Stimulated activated CD4-positive, alpha-beta T cell treated with anti-CD3 and anti-CD28 coated beads, TNF-alpha, amount 100 ng/mL, for 4 hours (primary cell): Measurements from ENCODE around the gene PYGL.
"Not testable (repeated sequence)": the region's sequence is repeated elsewhere in the genome, so short reads cannot be mapped to it uniquely, and the experiment has no call there.

Experiments used
- DNase-seq, 3 experiments: peaks; one replicate each; pipeline ENCODE4 v3.0.0-alpha.2; 2020; ENCODE audit warnings: low read depth in 3 of 3

The PYGL gene

DNA sequence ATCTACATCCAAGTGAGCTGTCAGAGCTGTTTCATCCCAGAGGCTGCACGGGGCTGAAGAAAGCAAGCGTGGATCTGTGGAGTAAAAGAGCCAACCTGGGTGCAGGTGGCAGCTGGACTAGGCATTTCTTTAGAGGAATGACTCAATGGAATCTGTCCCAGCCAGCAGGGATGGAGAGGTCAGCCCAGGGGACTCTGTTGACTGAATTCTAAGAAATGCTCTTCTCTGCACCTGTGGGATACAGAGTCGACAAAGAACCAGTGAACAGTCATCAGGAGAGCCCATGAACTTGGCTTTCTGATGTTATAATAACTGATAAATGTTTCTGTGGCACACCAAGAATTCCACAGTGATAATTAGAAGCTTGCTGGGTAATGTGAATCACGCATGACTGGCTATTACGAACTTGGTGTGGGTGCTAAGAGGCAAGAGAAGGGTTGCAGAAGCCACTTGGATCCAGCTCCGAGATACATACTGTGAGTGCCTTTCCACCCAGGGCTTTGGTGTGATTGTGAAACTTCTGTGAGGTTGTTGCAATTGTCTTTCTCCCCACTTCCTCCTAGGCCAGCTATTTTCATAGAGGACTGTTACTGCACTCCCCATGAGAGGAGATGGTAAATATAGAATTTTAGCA, 16.2 kb downstream of the PYGL start:
- no peak for DNase-seq

DNA sequence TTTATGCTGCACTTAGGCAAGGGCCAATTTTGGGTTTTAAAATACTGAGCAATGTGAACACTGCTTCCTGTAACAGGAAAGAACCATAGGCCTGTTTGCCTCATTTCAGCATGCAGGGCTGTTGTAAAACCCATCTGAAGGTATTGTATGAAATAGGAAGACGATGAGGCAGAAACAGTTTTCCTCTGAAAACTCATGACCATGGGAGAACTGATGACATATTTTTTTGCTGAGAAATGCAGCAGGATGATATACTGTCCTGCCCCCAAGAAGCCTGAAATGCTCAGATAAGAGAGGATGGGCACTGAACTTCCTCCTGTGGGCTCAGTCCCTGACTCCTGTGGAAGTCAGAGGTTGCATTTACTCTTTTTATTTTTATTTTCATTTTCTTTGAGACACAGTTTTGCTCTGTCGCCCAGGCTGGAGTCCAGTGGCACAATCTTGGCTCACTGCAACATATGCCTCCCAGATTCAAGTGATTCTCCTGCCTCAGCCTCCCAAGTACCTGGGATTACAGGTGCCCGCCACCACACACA, 17.4 kb downstream of the PYGL start:
- DNase-seq: no peak

DNA sequence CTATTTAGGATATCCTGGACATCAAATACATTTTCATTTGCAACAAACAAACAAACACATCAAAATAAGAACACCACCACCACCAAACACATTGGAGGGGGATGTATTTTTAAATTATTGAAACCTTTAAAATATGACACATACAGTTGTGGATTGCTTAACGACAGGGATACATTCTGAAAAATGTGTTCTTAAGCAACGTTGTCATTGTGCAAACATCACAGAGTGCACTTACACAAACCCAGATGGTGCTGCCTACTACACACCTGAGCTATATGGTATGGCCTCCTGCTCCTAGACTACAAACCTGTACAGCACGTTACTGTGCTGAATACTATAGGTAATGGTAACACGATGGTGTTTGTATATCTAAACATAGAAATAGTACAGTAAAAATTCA, 19.4 kb downstream of the PYGL start:
- no peak for DNase-seq

DNA sequence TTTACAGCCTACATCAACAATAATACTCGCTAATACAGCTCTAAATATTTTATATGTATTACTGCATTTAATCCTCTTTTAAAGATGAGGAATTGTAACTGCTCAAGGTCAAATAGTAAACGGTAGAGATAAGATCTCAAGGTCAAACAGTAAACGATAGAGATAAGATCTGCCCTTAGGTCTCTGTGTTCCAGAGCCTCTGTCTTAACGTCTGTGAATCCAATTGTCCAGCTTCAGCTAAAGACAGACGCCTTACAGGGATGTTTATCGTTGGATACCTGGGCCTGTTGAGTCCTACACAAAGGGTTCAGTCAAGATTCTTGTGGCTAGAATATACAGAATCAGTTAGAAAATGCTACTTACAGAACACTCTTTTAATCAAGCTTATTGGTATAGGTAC, 20.0 kb downstream of the PYGL start:
- DNase-seq: no peak

DNA sequence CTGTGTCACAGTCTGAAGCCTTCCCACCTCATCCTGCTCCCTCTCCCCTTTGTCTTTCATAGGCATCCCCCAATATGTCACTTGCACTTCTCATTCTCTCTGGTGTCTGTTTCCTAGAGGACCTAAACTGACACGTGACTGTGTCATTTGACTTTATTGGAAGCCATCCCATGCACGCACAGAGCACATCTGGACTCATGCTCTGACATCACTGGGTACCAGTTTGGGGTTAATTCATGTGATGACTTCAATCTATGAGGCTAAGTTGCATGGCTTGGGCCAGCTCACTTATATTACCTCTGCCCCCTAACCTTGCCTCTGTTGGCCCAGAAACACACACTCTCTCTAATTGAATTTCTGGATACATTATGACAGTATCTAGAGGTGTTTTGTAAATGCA, 21.5 kb downstream of the PYGL start:
- DNase-seq: no peak

DNA sequence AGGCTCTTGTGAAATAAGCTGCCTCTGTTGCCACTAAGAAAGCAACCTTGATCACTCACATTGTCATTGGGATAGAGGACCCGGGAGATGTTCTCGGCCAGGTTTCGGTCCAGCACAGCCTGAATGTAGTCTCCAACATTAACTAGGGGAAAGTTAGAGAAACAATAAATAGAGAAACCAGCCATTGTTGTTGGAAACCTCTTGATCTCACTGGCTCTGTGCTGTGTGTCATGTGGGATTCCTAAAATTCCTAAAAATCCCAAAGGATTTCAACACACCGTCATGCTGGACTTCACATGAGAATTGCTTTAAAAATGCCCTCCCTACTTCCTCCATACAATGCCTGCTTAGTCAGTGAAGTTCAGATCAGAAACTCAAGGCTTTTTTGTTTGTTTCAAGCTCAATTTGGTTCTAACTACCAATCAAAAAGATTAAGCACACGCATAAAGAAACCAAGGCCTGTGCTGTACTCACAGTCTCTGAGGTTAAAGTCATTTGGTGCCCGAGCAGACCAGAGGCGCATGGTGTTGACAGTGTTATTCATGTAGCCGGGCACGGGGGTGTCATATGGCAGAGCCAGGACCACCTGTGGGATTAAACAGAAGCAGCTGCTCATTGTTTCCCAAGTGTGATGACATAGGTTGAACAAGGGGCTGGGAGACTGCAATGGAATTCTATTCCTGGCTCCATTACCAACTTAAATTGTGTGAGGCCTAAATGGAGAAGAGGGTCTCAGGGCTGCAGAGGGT, 23.6 kb downstream of the PYGL start:
- no peak for DNase-seq

DNA sequence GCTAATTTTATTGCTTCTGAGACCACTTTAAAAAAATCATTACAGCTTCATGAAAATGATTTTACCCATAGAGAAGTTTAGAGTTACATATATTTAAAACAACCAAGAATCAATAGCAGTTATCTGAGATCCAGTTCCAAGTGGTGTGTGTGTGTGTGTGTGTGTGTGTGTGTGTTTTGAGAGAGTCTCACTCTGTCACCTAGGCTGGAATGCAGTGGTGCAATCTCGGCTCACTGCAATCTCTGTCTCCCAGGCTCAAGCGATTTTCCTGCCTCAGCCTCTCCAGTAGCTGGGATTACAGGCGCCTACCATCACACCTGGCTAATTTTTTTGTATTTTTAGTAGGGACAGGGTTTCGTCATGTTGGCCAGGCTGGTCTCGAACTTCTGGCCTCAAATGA, 24.8 kb downstream of the PYGL start:
- DNase-seq: not testable (repeated sequence)

DNA sequence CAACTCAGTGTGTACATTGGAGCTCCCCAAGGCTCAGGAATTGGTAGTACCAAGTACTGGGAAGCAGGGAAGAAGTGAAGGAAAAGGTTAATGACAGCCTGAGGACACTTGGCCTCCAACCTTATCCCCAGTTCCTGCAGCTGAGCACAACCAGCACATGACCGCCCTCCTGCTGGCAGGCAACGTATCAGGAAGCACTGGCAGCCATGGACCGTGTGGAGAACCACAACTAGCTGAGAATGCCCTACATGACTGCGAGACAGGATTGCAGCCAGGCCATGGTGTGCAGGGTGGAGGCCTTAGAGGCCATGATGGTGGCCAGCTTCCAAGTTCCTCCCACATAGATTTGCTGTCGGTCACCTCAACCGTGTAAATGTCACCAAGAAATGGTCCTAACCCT, 26.8 kb downstream of the PYGL start:
- no peak for DNase-seq

DNA sequence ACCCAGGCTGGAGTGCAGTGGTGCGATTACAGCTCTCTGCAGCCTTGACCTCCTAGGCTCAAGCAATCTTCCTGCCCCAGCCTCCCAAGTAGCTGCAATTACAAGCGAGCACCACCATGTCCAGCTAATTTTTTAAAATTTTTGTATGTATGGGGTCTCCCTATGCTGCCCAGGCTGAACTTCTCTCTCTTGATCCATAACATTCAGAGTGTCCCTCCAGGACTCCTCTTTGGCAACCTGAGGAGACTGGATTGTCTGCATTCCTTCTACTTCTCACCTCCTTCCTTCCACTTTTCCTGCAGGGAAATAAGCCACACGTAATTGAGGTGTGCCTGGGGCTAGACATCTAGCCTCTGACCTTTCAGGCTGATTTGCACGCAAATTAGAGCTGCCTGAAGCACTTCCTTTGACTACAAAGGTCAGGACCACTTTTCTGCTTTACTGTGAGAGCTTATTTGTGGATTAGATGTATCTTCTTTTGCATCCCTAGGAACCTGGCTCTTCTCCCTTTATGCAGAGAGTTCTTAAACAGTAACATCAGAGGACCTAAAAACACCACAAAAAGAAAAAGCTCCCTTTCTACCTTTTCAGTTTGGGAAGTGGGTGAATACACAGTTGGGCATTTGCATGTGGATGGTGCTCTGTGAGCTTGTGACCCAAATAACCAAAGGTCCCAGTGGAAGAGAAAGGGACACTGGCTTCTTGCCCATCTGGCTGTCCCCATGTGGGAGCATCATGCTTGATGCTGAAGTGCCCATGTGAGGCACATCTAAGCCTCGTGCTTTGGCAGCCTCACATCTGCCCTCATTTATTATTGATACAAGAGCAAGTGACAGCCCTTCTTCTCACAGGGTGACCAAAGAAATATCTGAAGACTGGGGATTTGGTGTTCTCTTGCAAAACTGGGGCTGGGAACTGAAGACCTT, 33.5 kb downstream of the PYGL start:
- no peak for DNase-seq

DNA sequence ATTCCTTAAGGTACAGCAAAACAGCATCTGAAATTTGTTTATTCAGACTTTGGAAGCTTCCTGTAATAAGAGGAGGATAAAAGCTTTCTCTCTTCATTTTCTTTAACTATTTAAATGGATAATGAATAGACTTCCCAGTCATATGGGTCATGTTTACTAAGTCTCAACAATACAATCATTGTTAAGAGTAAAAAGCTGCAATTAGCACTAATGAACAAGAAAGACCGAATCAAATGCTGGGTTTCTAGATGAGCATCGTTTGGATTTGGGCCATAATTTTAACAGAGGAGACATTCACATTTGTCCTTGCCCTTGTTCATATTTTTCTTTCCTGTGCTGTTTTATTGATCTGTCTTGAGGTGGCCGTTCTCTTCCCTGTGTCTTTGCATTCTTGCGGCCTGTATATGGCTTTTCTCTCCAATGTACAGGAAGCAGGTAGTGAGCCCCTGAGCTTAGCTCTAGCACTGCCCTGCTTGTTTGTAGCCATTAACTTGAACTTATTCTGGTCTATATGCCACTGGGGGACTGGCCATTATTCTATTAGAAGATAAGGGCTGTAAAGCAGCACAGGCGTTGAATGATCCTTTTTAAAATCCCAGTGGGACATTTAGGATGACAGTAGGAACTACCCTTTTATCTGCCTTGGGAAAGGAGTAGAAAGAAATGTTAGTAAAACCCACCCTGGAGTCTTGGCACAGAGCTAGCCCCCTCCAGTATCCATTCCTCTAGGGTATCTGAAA, 37.8 kb downstream of the PYGL start:
- DNase-seq: no peak

DNA sequence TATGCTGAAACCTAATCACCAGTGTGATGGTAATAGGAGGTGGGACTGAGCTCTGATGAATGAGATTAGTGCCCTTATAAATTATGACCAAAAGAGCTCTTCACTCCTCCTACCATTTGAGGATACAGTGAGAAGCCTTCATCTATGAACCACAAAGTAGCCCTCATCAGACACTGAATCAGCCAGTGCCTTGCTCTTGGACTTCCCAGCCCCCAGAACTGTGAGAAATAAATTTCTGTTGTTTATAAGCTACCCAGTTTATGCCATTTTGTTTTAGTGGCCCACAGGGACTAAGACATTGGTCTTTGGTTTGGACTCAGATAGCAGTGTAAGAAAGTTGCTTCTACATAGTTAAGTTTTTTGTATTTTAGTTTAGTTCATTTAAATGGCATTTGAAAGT, 39.6 kb downstream of the PYGL start:
- DNase-seq: no peak

DNA sequence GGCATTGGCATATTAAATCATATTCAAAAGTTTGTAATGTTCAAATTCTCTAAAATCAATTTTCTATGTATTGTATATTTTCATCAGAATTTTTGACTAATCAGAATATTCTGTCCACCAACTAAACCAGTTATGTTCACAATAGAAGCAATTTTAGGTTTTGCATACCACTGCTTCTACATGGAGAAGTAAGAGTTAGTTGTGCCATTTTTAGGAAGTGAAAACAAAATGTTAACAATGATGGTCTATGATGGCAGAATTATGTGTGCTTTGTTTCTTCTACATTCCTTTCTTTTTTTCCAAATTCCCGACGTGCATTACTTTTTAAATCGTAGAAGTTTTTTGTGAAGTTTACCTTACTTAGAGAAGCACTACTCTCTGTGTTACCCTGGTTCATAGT, 42.9 kb downstream of the PYGL start:
- no peak for DNase-seq

DNA sequence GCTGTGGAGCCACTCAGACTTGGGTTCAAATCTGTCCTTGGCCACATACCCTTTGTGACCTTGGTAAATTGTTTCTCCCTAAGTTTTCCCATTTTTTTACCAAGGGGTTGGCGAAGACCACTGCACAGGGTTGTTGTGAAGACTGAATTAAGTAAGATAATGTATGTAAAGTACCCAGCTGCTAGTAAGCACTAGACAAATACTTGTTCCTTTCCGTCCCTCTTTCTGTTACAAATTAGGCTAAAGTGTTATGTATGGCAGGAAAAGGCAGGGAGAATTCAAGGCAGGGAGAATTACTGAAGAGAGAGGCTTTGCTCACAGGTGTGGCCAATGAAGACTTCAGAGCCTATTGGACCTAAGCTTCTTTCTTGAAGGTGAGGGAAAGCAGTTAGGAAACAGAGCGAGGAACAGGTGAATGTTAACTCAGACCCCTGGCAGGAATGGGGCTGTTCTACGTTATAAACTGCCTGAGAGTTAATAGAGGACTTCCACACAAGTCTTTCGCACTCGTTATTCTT, 46.6 kb downstream of the PYGL start:
- DNase-seq: no peak

DNA sequence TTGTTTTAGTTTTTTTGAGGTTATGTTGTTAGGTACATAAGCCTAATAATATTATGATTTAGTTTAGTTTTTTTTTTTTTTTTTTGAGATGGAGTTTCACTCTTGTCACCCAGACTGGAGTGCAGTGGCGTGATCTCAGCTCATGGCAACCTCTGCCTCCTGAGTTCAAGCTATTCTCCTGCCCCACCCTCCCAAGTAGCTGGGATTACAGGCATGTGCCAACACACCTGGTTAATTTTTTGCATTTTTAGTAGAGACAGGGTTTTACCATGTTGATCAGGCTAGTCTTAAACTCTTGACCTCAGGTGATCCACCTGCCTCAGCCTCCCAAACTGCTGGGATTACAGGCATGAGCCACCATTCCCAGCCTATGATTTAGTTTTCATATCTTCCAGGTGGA, 47.3 kb downstream of the PYGL start:
- not testable (repeated sequence) for DNase-seq

DNA sequence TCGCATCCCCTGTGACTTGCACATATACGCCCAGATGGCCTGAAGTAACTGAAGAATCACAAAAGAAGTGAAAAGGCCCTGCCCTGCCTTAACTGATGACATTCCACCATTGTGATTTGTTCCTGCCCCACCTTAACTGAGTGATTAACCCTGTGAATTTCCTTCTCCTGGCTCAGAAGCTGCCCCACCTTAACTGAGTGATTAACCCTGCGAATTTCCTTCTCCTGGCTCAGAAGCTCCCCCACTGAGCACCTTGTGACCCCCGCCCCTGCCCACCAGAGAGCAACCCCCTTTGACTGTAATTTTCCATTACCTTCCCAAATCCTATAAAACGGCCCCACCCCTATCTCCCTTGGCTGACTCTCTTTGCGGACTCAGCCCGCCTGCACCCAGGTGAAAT, 47.9 kb downstream of the PYGL start:
- not testable (repeated sequence) for DNase-seq

DNA sequence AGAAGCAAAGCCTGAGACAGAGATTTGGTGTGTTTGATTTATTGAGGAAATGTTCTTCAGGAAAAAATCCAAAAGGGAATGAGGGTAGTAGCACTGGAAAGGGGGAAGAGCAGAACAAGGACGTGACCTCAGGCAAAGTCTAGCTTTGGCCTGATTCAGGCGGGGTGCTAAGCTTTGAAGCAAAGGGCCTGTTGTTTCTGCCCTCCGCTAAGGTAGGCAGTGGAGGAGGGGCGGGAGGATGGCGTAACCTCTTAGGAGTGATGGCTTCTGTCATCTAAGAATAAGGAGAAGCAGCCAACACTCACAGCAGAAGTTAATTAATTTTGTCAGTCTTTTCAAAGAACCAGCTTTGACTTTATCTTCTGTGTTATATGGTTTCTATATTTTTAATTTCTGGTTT, 52.0 kb downstream of the PYGL start:
- DNase-seq: no peak

DNA sequence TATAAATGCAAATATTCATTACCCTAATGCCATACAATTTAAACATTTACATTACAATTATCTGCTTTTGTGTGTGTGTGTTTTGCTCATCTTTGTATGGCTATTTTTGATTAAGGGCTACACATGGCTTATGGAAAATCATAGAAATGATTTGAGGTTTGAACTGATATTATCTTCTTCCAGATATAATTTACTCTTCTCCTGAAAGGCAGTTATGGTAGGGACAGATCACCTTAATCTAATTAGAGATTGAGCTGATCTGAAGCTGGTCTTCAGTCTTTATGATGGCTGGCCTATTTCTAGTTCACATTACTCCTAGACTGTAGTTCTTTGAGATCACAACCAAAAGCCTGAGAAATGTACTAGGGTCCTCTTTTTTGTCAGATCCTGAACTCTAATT, 56.8 kb downstream of the PYGL start:
- no peak for DNase-seq

DNA sequence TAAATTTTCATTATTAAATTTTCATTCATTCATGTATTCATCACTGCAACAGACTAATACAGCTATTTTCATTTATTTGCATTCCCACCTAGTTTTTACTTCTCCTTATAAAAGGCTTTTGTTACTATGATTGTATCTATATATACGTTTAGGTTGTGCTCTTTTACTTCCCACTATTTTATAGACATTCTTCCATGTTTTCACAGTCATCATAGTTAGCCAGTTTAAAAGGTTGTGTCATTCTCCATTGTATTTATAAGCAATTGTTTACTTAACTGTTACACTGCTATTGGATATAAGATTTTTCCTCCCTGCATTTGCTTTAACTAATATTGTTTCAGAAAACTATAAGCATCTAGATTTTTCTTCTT, 60.5 kb downstream of the PYGL start:
- DNase-seq: no peak

DNA sequence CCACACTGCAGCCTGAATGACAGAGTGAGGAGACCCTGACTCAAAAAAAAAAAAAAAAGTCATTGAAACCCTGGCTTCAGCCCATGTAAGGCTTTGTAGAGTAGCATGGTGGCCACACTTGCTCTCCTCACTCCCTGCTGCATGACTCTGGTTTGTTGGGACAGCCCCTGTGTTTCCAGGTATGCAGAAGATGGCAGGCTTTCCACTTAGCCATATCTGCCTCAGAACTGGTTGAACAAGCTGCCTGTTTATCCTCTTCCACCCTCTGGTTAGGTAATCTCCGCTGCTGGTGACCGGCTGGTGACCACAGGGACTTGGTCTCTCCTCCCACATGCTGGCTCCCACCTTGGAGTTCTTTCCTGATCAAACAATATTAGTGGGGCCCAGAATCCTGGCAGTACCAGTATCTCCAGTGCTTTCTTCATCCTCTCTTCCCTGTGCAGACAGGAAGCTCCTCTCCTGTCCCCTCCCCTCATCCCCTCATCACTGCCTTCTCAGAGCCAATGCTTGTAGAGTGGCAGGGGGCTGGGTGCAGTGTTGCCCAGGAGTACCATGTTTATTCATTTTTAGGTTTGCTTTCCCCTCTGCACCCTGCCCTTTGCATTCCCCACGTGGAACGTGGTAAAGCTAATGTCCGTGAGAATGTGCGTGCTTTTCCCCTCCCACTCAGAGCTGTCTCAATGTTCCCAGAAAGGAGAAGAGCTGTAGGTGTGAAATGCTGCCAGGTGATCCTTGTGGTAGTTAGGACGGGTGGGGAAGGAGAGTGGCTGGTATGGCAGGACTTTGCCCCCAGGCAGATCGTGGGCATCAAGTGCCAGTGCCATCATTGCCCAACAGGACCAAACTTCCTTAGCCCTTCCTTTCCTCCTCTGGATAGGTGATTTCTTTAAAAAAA, 61.1 kb downstream of the PYGL start:
- no peak for DNase-seq

DNA sequence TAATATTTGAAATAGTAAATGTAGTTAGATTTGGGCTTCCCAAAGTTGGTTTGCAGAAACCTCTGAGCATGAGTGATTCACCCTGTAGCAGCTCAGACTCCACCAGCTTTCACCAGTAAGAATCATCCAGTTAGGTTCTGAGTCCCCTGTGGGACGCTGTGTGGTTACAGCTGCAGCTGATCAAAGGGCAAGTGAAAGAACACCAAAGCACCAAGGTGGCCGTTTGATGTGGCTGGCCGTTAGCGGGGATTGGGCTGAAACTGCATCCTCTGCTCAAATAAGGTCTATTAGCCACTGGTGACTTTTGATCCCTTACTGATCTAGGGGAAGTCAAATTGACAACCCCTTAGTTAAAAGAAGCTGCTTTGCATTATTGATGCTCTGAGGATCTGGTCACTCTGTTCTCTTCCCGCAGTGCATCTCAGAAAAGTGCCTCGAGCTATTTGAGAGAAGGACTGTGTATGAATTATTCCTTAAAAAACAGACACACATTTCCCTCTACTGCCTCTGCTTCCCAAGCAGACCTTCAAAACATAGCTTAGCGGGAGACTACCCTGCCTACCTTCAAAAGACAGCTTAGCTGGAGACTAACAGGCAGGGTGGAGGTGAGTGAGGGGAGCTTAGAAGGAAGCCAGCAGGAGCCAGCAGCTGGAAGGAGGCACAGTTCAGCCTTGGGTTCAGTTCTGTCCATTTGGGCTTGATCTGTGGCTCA, 68.8 kb downstream of the PYGL start:
- peak in 2 of 3 experiments; percentile 14 to 22 for DNase-seq
